GM21619 (cell line): ENCODE data around the gene ACY1.

Experiments
- ATAC-seq: cut with Tn5 transposase; IDR thresholded peaks from one replicate; pipeline ENCODE4 v1.9.1; 2021; ENCODE audit not compliant: unreplicated experiment

ACY1 gene

GRCh38 chr3:52004163-52004787 is 20.9 kb downstream of the ACY1 start:
- no peak for ATAC-seq

DNA sequence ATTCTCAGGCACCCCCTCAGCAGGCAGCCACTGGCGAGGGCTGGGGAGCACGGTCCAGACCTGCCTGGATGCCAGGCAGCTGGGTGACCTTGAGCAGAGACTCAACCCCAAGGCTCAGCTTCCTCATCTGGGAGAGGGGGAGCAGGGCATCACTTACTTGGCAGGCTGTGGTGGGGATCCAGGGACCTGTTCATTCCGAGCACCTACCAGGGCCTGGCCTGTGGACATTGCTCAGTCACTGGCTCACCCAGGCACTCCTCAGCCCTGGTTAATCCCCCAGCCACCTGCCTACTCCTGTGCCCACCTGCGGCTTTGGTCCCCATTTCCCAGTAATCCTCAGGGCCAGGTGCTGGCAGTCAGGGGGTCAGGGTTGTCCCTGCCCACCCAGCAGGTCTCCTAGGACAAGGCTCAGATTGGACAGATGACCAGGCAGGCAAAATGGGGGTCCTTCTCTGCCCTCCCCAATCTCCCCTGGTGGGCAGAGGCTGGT is 21.6 kb downstream of the ACY1 start:
- ATAC-seq, result no peak

DNA sequence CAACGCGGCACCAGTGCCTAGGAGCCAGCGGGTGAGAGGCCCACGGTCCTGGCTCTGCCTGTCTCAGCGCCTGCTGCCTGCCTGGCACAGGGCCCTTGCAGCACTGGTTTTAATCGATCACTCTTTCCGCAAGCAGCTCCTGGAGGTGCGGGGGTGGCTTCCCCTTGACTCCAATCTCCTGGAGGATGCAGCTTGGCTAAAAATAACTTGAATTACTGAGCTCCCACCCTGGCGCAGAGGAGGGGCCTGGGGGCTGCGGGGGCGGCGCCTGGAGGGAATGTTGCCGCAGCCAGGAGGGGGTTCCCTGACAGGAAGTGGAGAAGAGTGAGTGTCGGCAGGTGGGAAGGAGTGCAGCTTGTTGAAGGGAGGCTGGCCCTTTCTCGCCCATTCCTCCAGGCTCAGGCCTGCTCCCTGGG is 22.2 kb downstream of the ACY1 start:
- ATAC-seq, result no peak

GRCh38 chr3:52006017-52006819 is 22.9 kb downstream of the ACY1 start:
- no peak for ATAC-seq

DNA sequence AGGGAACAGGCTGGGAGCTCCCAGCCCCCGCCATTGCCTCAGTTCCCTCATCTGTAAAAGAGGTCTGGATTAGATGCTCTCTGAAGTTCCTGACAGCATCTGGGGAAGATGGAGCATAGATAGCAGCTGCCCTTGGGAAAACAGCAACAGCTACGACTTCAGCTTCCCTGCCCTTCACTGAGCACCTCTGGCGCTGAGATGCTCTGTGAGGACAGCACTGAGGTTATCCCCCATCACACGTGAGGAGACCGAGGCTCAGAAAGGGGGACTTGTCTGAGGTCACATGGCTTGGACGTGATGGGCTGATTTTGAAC is 23.4 kb downstream of the ACY1 start:
- ATAC-seq, result no peak

DNA sequence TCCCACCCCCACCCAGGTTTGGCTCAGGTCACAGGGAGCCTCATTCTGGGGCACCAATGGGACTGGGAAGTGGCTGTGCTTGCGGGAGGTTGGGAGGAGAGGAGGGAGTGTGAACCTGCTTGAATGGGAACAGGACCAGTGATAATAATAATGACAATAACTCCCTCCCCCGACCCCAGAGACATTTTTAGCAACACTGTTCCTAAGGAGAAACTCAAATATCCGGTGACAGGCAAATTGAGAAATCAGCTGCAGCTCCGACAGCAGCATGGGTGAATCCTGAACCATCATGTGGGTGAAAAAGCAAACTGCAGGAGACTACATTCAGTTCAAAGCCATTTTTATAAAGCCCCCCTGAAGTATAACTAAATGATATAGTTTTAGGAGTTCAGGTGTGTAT is 24.0 kb downstream of the ACY1 start:
- ATAC-seq, result no peak

GRCh38 chr3:52010431-52010830 is 27.1 kb downstream of the ACY1 start:
- no peak for ATAC-seq

GRCh38 chr3:52012699-52013098 is 29.4 kb downstream of the ACY1 start:
- ATAC-seq, result no peak

GRCh38 chr3:52013802-52014598 is 30.7 kb downstream of the ACY1 start:
- ATAC-seq, result no peak

DNA sequence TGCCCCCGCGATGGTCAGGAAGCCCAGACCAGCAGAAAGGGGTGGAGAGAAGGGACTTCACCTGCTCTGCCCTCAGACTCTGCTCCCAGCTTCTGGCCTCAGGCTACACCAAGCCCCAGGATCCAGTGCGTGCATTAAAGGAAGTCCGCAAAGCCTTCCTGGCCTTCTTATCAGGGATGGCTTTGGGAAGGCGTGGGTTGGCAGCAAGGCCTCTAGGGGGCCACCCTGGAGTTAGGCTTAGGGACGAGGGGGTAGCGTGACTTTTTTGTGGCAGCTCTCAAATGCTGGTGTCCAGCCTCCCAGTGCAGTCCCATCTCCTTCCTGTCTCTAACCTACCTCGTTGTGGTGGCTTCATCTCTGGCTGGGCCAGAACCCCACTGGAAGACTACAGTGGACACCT is 31.3 kb downstream of the ACY1 start:
- ATAC-seq, result no peak

DNA sequence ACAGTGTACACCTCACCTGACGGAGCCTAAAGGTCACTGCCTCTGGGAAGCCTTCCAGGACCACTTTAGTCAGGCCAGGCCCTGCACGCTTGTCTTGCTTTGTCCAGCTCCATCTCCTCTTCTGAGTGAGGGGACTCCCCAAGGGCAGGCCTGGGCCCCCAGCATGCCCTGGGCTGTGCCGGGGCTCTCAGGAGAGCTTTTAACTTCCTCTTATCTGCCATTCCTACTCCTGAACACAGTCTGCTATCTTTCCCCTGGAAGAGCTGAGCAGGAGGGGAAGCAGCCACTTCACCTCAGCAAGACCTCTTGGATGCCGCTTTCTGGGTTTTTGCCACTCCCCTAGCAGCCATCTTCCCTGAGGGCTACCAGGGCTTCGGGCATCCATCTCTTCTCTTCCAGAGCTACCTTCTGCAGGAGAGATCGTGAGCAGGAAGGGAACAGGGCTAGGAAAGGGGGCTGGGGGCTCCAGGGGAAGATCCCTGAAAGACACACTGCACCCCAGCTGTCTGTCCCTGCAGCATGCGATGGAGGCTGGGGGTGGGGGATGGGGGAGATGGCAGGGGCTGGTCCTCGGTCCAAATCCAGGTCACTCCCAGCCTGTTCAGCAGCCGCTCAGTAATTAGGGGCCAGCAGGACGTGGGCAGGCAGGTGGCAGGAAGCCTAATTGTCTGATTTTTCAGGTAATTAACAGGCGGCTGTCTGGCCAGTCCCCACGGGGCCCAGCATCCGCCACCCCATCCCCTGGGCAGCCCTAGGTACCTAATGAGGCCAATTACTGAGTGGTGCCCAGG is 32.3 kb downstream of the ACY1 start:
- ATAC-seq, result no peak

- no peak for ATAC-seq
Measured at GRCh38 chr3:52017586-52017985, 34.3 kb downstream of the ACY1 start.

DNA sequence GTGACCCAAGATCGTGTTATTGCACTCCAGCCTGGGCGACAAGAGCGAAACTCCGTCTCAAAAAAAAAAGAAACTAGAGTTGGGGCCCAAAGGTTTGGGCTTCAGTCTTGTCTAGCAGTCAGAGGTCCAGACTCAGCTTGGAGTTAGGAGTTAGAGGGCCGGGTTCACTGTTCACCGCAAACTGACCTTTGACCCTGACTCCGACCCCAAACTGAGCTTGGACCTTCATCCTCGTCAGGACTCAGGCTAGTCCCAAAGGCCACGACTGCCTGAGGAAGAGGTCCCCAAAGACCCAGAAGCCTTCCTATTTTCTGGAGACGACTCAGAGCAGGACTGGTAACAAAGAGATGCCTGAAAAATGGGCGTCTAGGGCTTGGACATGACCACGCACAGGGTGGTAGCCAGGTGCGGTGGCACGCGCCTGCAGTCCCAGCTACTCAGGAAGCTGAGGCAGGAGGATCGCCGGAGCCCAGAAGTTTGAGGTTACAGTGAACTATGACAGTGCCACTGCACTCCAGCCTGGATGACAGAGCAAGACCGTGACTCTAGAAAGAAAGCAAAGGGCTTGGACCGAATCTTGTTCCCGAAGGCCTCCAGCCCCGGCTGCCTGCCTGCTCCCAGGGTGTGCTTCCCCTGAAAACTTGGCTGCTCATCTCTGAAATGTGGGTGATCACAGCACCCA is 35.1 kb downstream of the ACY1 start:
- ATAC-seq, result no peak

DNA sequence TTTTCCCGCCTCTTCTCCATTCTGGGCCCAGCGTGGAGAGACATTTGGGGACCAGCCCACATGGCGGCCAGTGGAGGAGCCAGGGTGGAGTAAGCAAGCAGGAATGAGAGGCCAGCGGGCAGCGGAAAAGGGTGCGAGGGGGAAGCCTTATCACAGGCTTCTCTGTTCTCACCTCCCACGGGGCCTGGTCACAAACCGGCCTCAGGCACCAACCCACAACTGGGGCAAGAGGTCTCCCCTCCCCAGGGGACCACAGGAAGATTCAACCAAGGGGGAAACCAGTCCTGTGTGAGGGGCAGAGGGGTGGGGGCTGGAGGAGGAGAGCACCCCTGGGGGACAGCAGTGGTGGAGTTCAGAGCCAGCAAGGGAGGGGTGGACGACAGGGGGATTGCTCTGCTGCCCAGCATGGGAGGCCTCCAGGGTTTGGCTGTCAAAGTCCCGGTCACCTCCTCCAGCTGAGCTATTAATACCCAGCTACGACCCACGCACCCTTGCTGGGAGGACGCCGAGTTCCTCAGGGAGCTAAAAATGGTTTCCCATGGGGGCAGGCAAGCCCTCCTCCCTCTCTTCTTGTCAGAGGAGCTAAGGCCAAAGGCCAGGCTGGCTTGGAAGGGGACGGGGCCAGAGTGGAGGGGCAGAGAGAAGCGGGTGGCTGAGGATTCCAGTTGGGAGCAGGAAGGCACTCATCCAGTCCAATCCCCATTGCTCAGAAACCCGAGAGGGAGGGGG is 36.2 kb downstream of the ACY1 start:
- ATAC-seq, result no peak

DNA sequence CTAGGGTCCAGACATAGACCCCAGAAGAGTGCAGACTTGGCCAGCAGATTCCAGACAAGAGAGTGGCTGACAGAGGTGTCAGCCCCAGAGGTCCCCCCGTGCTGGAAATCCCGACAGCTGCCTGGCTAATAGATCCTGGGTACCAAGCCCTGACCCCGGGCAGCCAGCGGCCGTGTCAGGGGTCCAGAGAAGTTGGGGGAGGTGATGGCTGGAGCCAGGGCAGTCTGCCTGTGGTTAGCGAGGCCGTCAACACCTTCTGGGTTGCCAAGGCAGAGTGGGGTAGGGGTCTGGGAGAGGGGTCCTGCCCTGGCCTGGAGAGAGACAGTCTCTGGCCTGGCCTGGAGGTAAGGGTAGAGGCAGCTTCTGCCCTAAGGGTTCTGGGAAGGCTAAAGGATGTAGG is 37.5 kb downstream of the ACY1 start:
- ATAC-seq, result no peak

- ATAC-seq, result no peak
Measured at GRCh38 chr3:52021489-52022268, 38.3 kb downstream of the ACY1 start.

GRCh38 chr3:52022323-52023100 is 39.2 kb downstream of the ACY1 start:
- no peak for ATAC-seq

GRCh38 chr3:52023101-52023770 is 39.9 kb downstream of the ACY1 start:
- no peak for ATAC-seq
